Measurements from ENCODE around the gene HOXA10.

DNA sequence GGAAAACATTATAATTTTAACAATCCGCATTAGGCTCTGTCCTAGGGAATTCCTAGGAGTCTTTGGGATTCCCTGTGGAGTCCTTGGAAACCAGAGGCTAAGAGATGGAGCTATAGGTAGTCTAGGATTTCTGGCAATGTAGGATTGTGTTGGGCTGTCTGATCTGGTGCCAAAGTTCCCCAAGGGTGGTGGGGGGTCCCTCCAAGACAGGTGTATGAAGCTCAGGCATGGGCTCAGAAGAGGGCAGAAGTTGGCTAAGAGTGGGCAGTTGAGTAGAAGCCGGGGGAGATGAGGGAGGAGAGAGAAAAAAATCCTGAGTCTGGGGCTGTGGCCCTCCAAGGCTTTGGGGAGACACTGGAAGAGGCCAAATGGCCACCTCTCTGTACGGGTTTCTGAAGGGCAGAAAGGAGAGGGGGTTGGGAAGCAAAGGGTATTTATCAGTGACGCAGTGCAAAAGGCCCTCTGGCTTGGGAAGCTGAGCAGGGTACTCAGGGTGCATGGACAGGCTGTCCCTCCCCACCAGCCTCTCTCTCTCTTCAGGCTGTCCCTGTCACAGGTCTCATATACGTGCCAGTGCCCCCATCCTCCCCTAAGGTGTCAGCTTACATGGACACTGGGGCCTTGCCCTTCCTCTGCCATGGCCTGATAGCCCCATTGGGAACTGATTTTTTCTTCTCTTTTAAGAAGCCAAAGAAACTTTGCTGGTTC is 27.5 kb downstream of the HOXA10 start:
- TF ChIP-seq, protein P1, sequence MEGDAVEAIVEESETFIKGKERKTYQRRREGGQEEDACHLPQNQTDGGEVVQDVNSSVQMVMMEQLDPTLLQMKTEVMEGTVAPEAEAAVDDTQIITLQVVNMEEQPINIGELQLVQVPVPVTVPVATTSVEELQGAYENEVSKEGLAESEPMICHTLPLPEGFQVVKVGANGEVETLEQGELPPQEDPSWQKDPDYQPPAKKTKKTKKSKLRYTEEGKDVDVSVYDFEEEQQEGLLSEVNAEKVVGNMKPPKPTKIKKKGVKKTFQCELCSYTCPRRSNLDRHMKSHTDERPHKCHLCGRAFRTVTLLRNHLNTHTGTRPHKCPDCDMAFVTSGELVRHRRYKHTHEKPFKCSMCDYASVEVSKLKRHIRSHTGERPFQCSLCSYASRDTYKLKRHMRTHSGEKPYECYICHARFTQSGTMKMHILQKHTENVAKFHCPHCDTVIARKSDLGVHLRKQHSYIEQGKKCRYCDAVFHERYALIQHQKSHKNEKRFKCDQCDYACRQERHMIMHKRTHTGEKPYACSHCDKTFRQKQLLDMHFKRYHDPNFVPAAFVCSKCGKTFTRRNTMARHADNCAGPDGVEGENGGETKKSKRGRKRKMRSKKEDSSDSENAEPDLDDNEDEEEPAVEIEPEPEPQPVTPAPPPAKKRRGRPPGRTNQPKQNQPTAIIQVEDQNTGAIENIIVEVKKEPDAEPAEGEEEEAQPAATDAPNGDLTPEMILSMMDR (IDR thresholded peaks at IDR 0.05): no peak
- TF ChIP-seq POLR2A (IDR thresholded peaks at IDR 0.05) (no peak), POLR2AphosphoS5 (IDR thresholded peaks at IDR 0.05) (no peak), EP300 (IDR thresholded peaks at IDR 0.05) (no peak)

Data from stomach (tissue), 4 donors.